Fibroblast of skin of right quadriceps (primary cell): Measurements from ENCODE around the gene AMPD2.

Experiments used
- DNase-seq: peaks from one replicate; pipeline ENCODE4 v3.0.0-alpha.2; 2013

Gene AMPD2

GRCh38 chr1:109619576-109620400, at the start of gene AMPD2, which contains the start of gene GNAT2:
Gene AMPD2 (plus strand): TSS chr1:109619837. CDS start chr1:109621176, 1,339 bp downstream.
Gene GNAT2 (minus strand): TSS chr1:109619616. CDS start chr1:109612870, 6,746 bp downstream.
- DNase-seq, result peak; percentile 84

GRCh38 chr1:109570414-109570813, 49.2 kb upstream of the AMPD2 start:
- DNase-seq, result no peak

GRCh38 chr1:109573785-109574184, 45.9 kb upstream of the AMPD2 start:
- DNase-seq, result no peak

- DNase-seq, result no peak
These were observed 40.6 kb upstream of the AMPD2 start for GRCh38 chr1:109578947-109579443.

GRCh38 chr1:109579491-109579890, 40.1 kb upstream of the AMPD2 start:
- no peak for DNase-seq

- DNase-seq, result no peak
These were observed 37.6 kb upstream of the AMPD2 start for GRCh38 chr1:109582021-109582420.

GRCh38 chr1:109584766-109585165, 34.9 kb upstream of the AMPD2 start:
- no peak for DNase-seq

- DNase-seq, result no peak
These were observed 33.6 kb upstream of the AMPD2 start for GRCh38 chr1:109586055-109586454.

- no peak for DNase-seq
These were observed 30.5 kb upstream of the AMPD2 start for GRCh38 chr1:109589177-109589576.

- no peak for DNase-seq
These were observed 30.0 kb upstream of the AMPD2 start for GRCh38 chr1:109589679-109590078.

- DNase-seq, result no peak
These were observed 26.7 kb upstream of the AMPD2 start for GRCh38 chr1:109592916-109593315.

GRCh38 chr1:109595531-109595930, 24.1 kb upstream of the AMPD2 start:
- DNase-seq, result peak; percentile 75

GRCh38 chr1:109598156-109598555, 21.5 kb upstream of the AMPD2 start:
- DNase-seq, result no peak

GRCh38 chr1:109598655-109599054, 21.0 kb upstream of the AMPD2 start:
- no peak for DNase-seq

GRCh38 chr1:109603229-109603628, 16.4 kb upstream of the AMPD2 start:
- DNase-seq, result no peak

GRCh38 chr1:109605381-109605780, 14.3 kb upstream of the AMPD2 start:
- DNase-seq, result no peak

GRCh38 chr1:109609881-109610280, 9.8 kb upstream of the AMPD2 start:
- no peak for DNase-seq

- DNase-seq, result peak; percentile 56
These were observed 8.9 kb upstream of the AMPD2 start for GRCh38 chr1:109610609-109611307.

- no peak for DNase-seq
These were observed 8.2 kb upstream of the AMPD2 start for GRCh38 chr1:109611308-109611990.

- DNase-seq, result peak; percentile 34
These were observed 6.1 kb upstream of the AMPD2 start for GRCh38 chr1:109613361-109614147.

- no peak for DNase-seq
These were observed 3.8 kb upstream of the AMPD2 start for GRCh38 chr1:109615879-109616278.

- no peak for DNase-seq
These were observed 3.2 kb upstream of the AMPD2 start for GRCh38 chr1:109616391-109616790.
